G401 (cell line): Measurements from ENCODE around the gene TNC. TPM values are rescaled to one million over a fixed set of nuclear protein-coding genes. Genes with fewer than 3 reads are reported as not detected.
"Not testable (repeated sequence)": the region's sequence is repeated elsewhere in the genome, so short reads cannot be mapped to it uniquely, and the experiment has no call there.

Source experiments
- DNase-seq: peaks from one replicate; pipeline ENCODE4 v3.0.0-alpha.2; 2015; ENCODE audit warnings: low spot score
- in situ Hi-C: cut with HindIII; loops from 2 replicates; pipeline ENCODE4 v1.10.0; 2016; ENCODE audit warnings: low sequenced_read_pairs, mixed read lengths
- total RNA-seq: library from RNA; depleted of rRNA; stranded (reverse); fragments of >200 nt; shearing (Covaris generic); gene quantifications from 2 replicates; pipeline ENCODE4 v1.2.3, GENCODE V29; 2014

Gene TNC
- total RNA-seq, 1 experiment from 2014 or later: not detected

- in situ Hi-C loops: no loop called here
- no peak for DNase-seq
Observed at GRCh38 chr9:115137526-115137925, 19.6 kb upstream of the TNC start.

GRCh38 chr9:115135821-115136778 is 18.1 kb upstream of the TNC start:
- in situ Hi-C loops: no loop called here
- no peak for DNase-seq

- DNase-seq: no peak
Observed at GRCh38 chr9:115134941-115135340, 17.0 kb upstream of the TNC start.

GRCh38 chr9:115133649-115134048 is 15.7 kb upstream of the TNC start:
- no peak for DNase-seq
- in situ Hi-C loops: no loop called here

More at GRCh38 chr9:115134941-115135340, 17.0 kb upstream of the TNC start:
- in situ Hi-C loops: no loop called here

- in situ Hi-C loops: no loop called here
- no peak for DNase-seq
Observed at GRCh38 chr9:115132648-115133047, 14.7 kb upstream of the TNC start.

GRCh38 chr9:115130176-115130575 is 12.2 kb upstream of the TNC start:
- in situ Hi-C loops: no loop called here
- DNase-seq: no peak

GRCh38 chr9:115128726-115129125 is 10.8 kb upstream of the TNC start:
- in situ Hi-C loops, DNase-seq: not testable (repeated sequence)

GRCh38 chr9:115127191-115127817 is 9.3 kb upstream of the TNC start:
- in situ Hi-C loops: no loop called here
- no peak for DNase-seq

GRCh38 chr9:115126404-115126803 is 8.4 kb upstream of the TNC start:
- no peak for DNase-seq
- in situ Hi-C loops: no loop called here

- no peak for DNase-seq
- in situ Hi-C loops: no loop called here
Observed at GRCh38 chr9:115122937-115123336, 5.0 kb upstream of the TNC start.

GRCh38 chr9:115121181-115121580 is 3.2 kb upstream of the TNC start:
- in situ Hi-C loops: no loop called here
- no peak for DNase-seq

- DNase-seq: no peak
- in situ Hi-C loops: no loop called here
Observed at GRCh38 chr9:115118879-115119218, 892 bp upstream of the TNC start.

GRCh38 chr9:115116421-115117284 is 1.3 kb downstream of the TNC start:
- in situ Hi-C loops: no loop called here
- no peak for DNase-seq

- in situ Hi-C loops: no loop called here
- no peak for DNase-seq
Observed at GRCh38 chr9:115115924-115116323, 2.0 kb downstream of the TNC start.

GRCh38 chr9:115115117-115115880 is 2.7 kb downstream of the TNC start:
- DNase-seq: no peak
- in situ Hi-C loops: no loop called here

GRCh38 chr9:115114546-115114945 is 3.4 kb downstream of the TNC start:
- no peak for DNase-seq
- in situ Hi-C loops: no loop called here

GRCh38 chr9:115114084-115114483 is 3.9 kb downstream of the TNC start:
- no peak for DNase-seq
- in situ Hi-C loops: no loop called here

GRCh38 chr9:115111874-115112273 is 6.1 kb downstream of the TNC start:
- in situ Hi-C loops: no loop called here
- no peak for DNase-seq

GRCh38 chr9:115109486-115109885 is 8.5 kb downstream of the TNC start:
- in situ Hi-C loops: no loop called here
- no peak for DNase-seq
